Stimulated activated CD8-positive, alpha-beta memory T cell treated with anti-CD3 and anti-CD28 coated beads, Interleukin-12 subunit alpha, Interleukin-12 subunit beta, amount 100 ng/mL, for 24 hours (primary cell): ENCODE measurements around the gene TCF7L1.

Experiments used
- DNase-seq: peaks from one replicate; pipeline ENCODE4 v3.0.0-alpha.2; 2020; ENCODE audit errors: extremely low read depth

TCF7L1 gene

GRCh38 chr2:85253890-85254289, 120.7 kb downstream of the TCF7L1 start:
- no peak for DNase-seq

- no peak for DNase-seq
These were observed 121.5 kb downstream of the TCF7L1 start for GRCh38 chr2:85254540-85255300.

- DNase-seq, result no peak
These were observed 122.2 kb downstream of the TCF7L1 start for GRCh38 chr2:85255456-85255812.

GRCh38 chr2:85255813-85256594, 122.8 kb downstream of the TCF7L1 start:
- DNase-seq, result no peak

- DNase-seq, result no peak
These were observed 124.3 kb downstream of the TCF7L1 start for GRCh38 chr2:85257359-85257969.

- no peak for DNase-seq
These were observed 124.9 kb downstream of the TCF7L1 start for GRCh38 chr2:85257970-85258605.

- no peak for DNase-seq
These were observed 126.0 kb downstream of the TCF7L1 start for GRCh38 chr2:85259101-85259590.

GRCh38 chr2:85259879-85260278, 126.7 kb downstream of the TCF7L1 start:
- DNase-seq, result no peak

GRCh38 chr2:85263591-85263990, 130.4 kb downstream of the TCF7L1 start:
- no peak for DNase-seq

GRCh38 chr2:85264471-85264870, 131.3 kb downstream of the TCF7L1 start:
- no peak for DNase-seq

GRCh38 chr2:85265304-85265703, 132.1 kb downstream of the TCF7L1 start:
- DNase-seq, result no peak

- peak; percentile 51 for DNase-seq
These were observed 133.2 kb downstream of the TCF7L1 start for GRCh38 chr2:85266146-85267041.

GRCh38 chr2:85269959-85270358, 136.8 kb downstream of the TCF7L1 start:
- no peak for DNase-seq

GRCh38 chr2:85272357-85272756, 139.2 kb downstream of the TCF7L1 start:
- DNase-seq, result no peak

GRCh38 chr2:85273738-85274731, 140.8 kb downstream of the TCF7L1 start:
- no peak for DNase-seq

- DNase-seq, result no peak
These were observed 142.9 kb downstream of the TCF7L1 start for GRCh38 chr2:85275984-85276540.

GRCh38 chr2:85276571-85277118, 143.5 kb downstream of the TCF7L1 start:
- no peak for DNase-seq

GRCh38 chr2:85277416-85278158, 144.4 kb downstream of the TCF7L1 start:
- no peak for DNase-seq
